Caco-2 (cell line): ENCODE data around the gene FGFR3. TPM values are rescaled to one million over a fixed set of nuclear protein-coding genes. Genes with fewer than 3 reads are reported as not detected.

Experiments used
- Bru-seq: library from RNA; stranded (reverse); fragments of 400-500 nt; gene quantifications from one replicate; lab custom pipeline; 2021; lab: Mats Ljungman, UMichigan
- BruChase-seq, 2 experiments: library from RNA; stranded (reverse); fragments of 400-500 nt; gene quantifications; one replicate each; lab custom pipeline; 2021; lab: Mats Ljungman, UMichigan
- BruUV-seq: library from RNA; stranded (reverse); fragments of 400-500 nt; replicated peaks from 2 replicates; lab custom pipeline; 2021; lab: Mats Ljungman, UMichigan
- CTCF ChIA-PET: fragments of 300-600 bp; sonication (Branson Sonifier 250); formaldehyde crosslinking; loops from one replicate; lab custom pipeline; 2022; ENCODE audit warnings: antibody characterized with exemption; lab: Charles Lee
- POLR2A ChIA-PET: fragments of 300-600 bp; sonication (Branson Sonifier 250); formaldehyde crosslinking; loops from one replicate; lab custom pipeline; 2022; ENCODE audit warnings: antibody characterized with exemption; lab: Charles Lee
- DNase-seq, 2 experiments: peaks; one replicate each; pipeline versions ENCODE4 v3.0.0 to v3.0.0-alpha.2; 2020 to 2022
- H3K27me3 ChIP-seq: replicated peaks from 2 replicates; pipeline ENCODE4 v1.6.0; 2011; ENCODE audit warnings: low read length; ENCODE audit not compliant: control insufficient read depth, insufficient read depth
- H3K36me3 ChIP-seq: 2 replicates; pipeline ENCODE4 v1.5.1; 2011; ENCODE audit warnings: low read length; ENCODE audit not compliant: control insufficient read depth, insufficient read depth
- H3K4me1 ChIP-seq: fragments of 250-450 bp; sonication (Bioruptor Pico); 2 replicates; pipeline ENCODE4 v1.5.1; 2020; ENCODE audit warnings: mild to moderate bottlenecking
- H3K4me3 ChIP-seq: 2 replicates; pipeline ENCODE4 v1.5.1; 2011; ENCODE audit warnings: low read depth, mild to moderate bottlenecking, control low read depth, low read length
- H3K9me3 ChIP-seq: fragments of 250-450 bp; sonication (Bioruptor Pico); 2 replicates; pipeline ENCODE4 v1.5.1; 2020; ENCODE audit warnings: mild to moderate bottlenecking, moderate library complexity
- H3K27ac Mint-ChIP-seq: one replicate; pipeline ENCODE4 v1.8.0; 2022; ENCODE audit warnings: mixed read lengths; ENCODE audit not compliant: unreplicated experiment
- H3K27me3 Mint-ChIP-seq: one replicate; pipeline ENCODE4 v1.8.0; 2022; ENCODE audit warnings: mixed read lengths; ENCODE audit not compliant: insufficient read depth, unreplicated experiment
- H3K36me3 Mint-ChIP-seq: one replicate; pipeline ENCODE4 v1.8.0; 2022; ENCODE audit warnings: mild to moderate bottlenecking, mixed read lengths; ENCODE audit not compliant: insufficient read depth, unreplicated experiment
- H3K4me1 Mint-ChIP-seq: one replicate; pipeline ENCODE4 v1.8.0; 2022; ENCODE audit warnings: low read depth, mixed read lengths; ENCODE audit not compliant: unreplicated experiment
- H3K4me3 Mint-ChIP-seq: one replicate; pipeline ENCODE4 v1.8.0; 2022; ENCODE audit warnings: mild to moderate bottlenecking, moderate library complexity, mixed read lengths; ENCODE audit not compliant: unreplicated experiment
- H3K9me3 Mint-ChIP-seq: one replicate; pipeline ENCODE4 v1.8.0; 2022; ENCODE audit warnings: mixed read lengths; ENCODE audit not compliant: unreplicated experiment
- CTCF ChIP-seq, 2 experiments: fragments of 200-600 bp in 1 of 2; IDR thresholded peaks; 1 replicate in 1 of 2; 2 replicates in 1 of 2; pipeline versions ENCODE4 v1.5.1 to v1.8.0; 2011 to 2022; ENCODE audit warnings: antibody characterized with exemption in 1 of 2, control low read depth in 1 of 2, inconsistent platforms in 1 of 2, low read depth in 1 of 2, low read length in 1 of 2, mild to moderate bottlenecking in 1 of 2, moderate library complexity in 1 of 2; ENCODE audit not compliant: insufficient read depth in 1 of 2, severe bottlenecking in 1 of 2, unreplicated experiment in 1 of 2
- intact Hi-C: fragments of 100-400 bp; cut with micrococcal nuclease; formaldehyde crosslinking; loops from one replicate; pipeline ENCODE4 v1.10.0; 2022; ENCODE audit not compliant: unreplicated experiment
- long read RNA-seq: library from polyadenylated mRNA; stranded (forward); transcript quantifications from one replicate; pipeline ENCODE4 v2.0.0, GENCODE V29; 2022
- total RNA-seq: library from RNA; stranded (reverse); gene quantifications from 2 replicates; pipeline ENCODE4 v1.2.3, GENCODE V29; 2022

Gene FGFR3
- total RNA-seq: 112 and 132 TPM in 2 replicates
- percentile 71 among the genes with signal in this experiment for Bru-seq, nascent RNA
- percentile 87 among the genes with signal in this experiment for BruChase-seq, experiment 1, labeled RNA remaining after a 2-hour chase
- percentile 94 among the genes with signal in this experiment for BruChase-seq, experiment 2, labeled RNA remaining after a 6-hour chase
- long read RNA-seq, full-length matches to known transcripts: 13 of 66 reads
- long read RNA-seq, partial matches to known transcripts: 38 of 66 reads
- long read RNA-seq, other reads (novel, unspliced or antisense): 15 of 66 reads

- CTCF ChIA-PET: interaction anchor here (0.5 to 4.4 kb wide), 4 partner anchors 9 to 1084 kb away, joined by 4 to 35 read pairs (median 6); no protein-coding TSS in a partner anchor
- Histone ChIP-seq H3K4me3 (peak within 1 kb of the TSS; percentile 73), H3K27me3 (no peaks in the 10 kb centered on the region), H3K36me3 (peaks cover 2% of the 10 kb centered on the region), H3K4me1 (peaks cover 34% of the 10 kb centered on the region), H3K9me3 (no peaks in the 10 kb centered on the region)
- Mint-ChIP-seq H3K4me3 (peak within 1 kb of the TSS; percentile 68), H3K9me3 (no peaks in the 10 kb centered on the region), H3K27me3 (no peaks in the 10 kb centered on the region), H3K4me1 (peaks cover 6% of the 10 kb centered on the region), H3K27ac (no peak within 1 kb of the TSS), H3K36me3 (peaks cover 18% of the 10 kb centered on the region)
- BruUV-seq: no TSS peak
- POLR2A ChIA-PET: interaction anchor here (0.5 to 1.8 kb wide), 2 partner anchors 25 to 45 kb away, joined by 4 to 23 read pairs; no protein-coding TSS in a partner anchor
- intact Hi-C loops: no loop called here
- no peak for TF ChIP-seq CTCF (IDR thresholded peaks at IDR 0.05; ENCODE audit: insufficient read depth in 1 of 2, low read depth in 1 of 2, low read length in 1 of 2, severe bottlenecking in 1 of 2, unreplicated experiment in 1 of 2)
- peak; percentile 80 to 83 for DNase-seq
Observed at GRCh38 chr4:1792832-1793495, at the start of gene FGFR3. FGFR3 (plus strand) TSS chr4:1793293; CDS start chr4:1793935, 642 bp downstream.

- TF ChIP-seq CTCF (IDR thresholded peaks at IDR 0.05; ENCODE audit: insufficient read depth in 1 of 2, low read depth in 1 of 2, low read length in 1 of 2, severe bottlenecking in 1 of 2, unreplicated experiment in 1 of 2): no peak
- no peaks in the 10 kb centered on the region for H3K27me3 Mint-ChIP-seq
- no peaks in the 10 kb centered on the region for H3K27me3 ChIP-seq
- ChIA-PET CTCF (interaction anchor here (0.6 kb wide), 1 partner anchor 69 kb away, joined by 3 read pairs; no protein-coding TSS in a partner anchor), POLR2A (no interaction called here)
- intact Hi-C loops: no loop called here
- no peaks in the 10 kb centered on the region; the same call in 1 of the 2 replicates for H3K36me3 ChIP-seq
- no peak overlapping the region for H3K4me3 Mint-ChIP-seq
- H3K9me3 Mint-ChIP-seq: peaks cover 6% of the 10 kb centered on the region
- DNase-seq: no peak
- H3K36me3 Mint-ChIP-seq: peaks cover 63% of the 10 kb centered on the region
- BruUV-seq: no TSS peak
- H3K27ac Mint-ChIP-seq: peak overlapping the region; percentile 39
- peaks cover 3% of the 10 kb centered on the region for H3K9me3 ChIP-seq
- no peak overlapping the region for H3K4me3 ChIP-seq
- 0 out of 2 replicates have a peak, but pooled peaks cover 5% of the 10 kb centered on the region for H3K4me1 ChIP-seq
- no peaks in the 10 kb centered on the region for H3K4me1 Mint-ChIP-seq
Observed at GRCh38 chr4:1743551-1743950, 49.5 kb upstream of the FGFR3 start.

DNA sequence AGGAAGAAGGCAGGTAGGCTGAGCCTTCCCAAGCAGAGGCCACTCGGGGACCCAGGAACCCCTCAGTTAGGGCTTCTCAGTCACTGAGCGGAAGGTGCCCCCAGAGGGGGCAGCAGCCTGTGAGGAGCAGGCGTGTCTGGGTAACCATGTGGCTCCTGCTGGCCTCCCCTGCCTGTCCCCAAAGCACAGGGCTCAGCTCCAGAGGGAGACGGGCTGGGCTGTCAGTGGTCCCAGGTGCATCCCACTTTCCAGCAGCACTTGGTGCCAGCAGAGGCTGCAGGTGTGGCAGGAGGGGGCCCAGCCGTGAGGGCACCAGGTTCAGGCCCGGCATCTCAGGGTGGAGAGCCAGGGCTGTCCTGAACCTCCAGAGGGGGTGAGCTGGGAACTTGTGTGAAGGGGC lies 49.1 kb upstream of the FGFR3 start:
- ChIA-PET CTCF (interaction anchor here (0.6 kb wide), 1 partner anchor 68 kb away, joined by 3 read pairs; no protein-coding TSS in a partner anchor), POLR2A (no interaction called here)
- H3K36me3 ChIP-seq: no peaks in the 10 kb centered on the region
- Mint-ChIP-seq H3K27ac (peak overlapping the region; percentile 39), H3K27me3 (no peaks in the 10 kb centered on the region), H3K9me3 (peaks cover 2% of the 10 kb centered on the region), H3K4me3 (no peak overlapping the region), H3K4me1 (no peaks in the 10 kb centered on the region), H3K36me3 (peaks cover 59% of the 10 kb centered on the region)
- DNase-seq: no peak
- no TSS peak for BruUV-seq
- H3K4me1 ChIP-seq: 0 out of 2 replicates have a peak, but pooled peaks cover 5% of the 10 kb centered on the region
- TF ChIP-seq CTCF (IDR thresholded peaks at IDR 0.05; ENCODE audit: insufficient read depth in 1 of 2, low read depth in 1 of 2, low read length in 1 of 2, severe bottlenecking in 1 of 2, unreplicated experiment in 1 of 2): no peak
- H3K27me3 ChIP-seq: no peaks in the 10 kb centered on the region
- H3K9me3 ChIP-seq: no peaks in the 10 kb centered on the region
- H3K4me3 ChIP-seq: no peak overlapping the region
- intact Hi-C loops: no loop called here
